ENCODE measurements around the gene VIPR1.

GRCh38 chr3:42572278-42572677 is 69.8 kb downstream of the VIPR1 start:
- TF ChIP-seq EZH2phosphoT487 (IDR thresholded peaks at IDR 0.05; ENCODE audit: borderline replicate concordance, low read length), result no peak
- TF ChIP-seq, protein P1, sequence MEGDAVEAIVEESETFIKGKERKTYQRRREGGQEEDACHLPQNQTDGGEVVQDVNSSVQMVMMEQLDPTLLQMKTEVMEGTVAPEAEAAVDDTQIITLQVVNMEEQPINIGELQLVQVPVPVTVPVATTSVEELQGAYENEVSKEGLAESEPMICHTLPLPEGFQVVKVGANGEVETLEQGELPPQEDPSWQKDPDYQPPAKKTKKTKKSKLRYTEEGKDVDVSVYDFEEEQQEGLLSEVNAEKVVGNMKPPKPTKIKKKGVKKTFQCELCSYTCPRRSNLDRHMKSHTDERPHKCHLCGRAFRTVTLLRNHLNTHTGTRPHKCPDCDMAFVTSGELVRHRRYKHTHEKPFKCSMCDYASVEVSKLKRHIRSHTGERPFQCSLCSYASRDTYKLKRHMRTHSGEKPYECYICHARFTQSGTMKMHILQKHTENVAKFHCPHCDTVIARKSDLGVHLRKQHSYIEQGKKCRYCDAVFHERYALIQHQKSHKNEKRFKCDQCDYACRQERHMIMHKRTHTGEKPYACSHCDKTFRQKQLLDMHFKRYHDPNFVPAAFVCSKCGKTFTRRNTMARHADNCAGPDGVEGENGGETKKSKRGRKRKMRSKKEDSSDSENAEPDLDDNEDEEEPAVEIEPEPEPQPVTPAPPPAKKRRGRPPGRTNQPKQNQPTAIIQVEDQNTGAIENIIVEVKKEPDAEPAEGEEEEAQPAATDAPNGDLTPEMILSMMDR (IDR thresholded peaks at IDR 0.05; ENCODE audit: low read depth, low read length, poor library complexity, severe bottlenecking), result peak; percentile 74

All from DOHH2 (cell line).